ENCODE measurements around the gene BET1L.
"Not testable (repeated sequence)": the region's sequence is repeated elsewhere in the genome, so short reads cannot be mapped to it uniquely, and the experiment has no call there.

Gene BET1L

DNA sequence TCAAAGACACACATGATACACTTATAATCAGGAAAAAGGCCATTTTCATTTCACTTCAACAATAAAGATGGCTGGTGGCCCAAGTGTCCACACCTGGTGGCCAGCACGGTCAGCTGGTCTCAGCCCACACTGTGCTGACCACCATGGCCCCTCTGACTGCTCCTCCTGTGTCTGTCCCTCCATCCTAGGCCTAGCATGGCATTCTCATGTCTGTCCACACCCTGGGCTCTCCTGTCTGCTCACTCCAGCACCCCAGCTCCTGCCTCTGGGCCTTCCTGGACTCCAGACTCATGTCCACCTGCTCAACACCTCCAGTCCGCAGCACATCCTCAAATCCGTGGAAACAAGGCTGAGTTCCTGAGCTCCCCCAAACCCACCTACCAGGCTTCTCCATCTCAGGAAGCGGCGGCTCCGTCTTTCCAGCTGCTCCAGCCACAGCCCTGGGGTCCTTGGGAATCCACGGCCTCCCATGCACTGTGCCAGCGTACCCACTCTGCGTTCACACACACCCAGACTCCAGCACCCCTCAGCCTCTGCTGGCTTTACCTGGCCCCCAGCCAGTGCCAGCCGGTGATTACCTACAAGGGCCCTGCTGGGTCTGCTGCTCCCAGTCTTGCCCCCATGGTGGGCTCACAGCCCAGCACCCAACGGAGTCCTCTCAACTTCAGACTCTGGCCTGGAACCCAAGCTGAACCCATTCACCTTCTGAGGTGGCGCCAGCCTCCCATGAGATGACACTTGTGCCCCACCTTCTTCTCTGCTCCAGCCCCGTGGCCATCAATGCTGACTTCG, 15.0 kb upstream of the BET1L start:
- TF ChIP-seq JUND (IDR thresholded peaks at IDR 0.05; ENCODE audit: low read depth), result no peak
- in situ Hi-C loops (cut with HindIII; ENCODE audit: low pct_unique_long_range_greater_than_20kb, low sequenced_read_pairs), result no loop called here
- DNase-seq (ENCODE audit: low read depth in 1 of 2, low spot score in 1 of 2), result no peak

DNA sequence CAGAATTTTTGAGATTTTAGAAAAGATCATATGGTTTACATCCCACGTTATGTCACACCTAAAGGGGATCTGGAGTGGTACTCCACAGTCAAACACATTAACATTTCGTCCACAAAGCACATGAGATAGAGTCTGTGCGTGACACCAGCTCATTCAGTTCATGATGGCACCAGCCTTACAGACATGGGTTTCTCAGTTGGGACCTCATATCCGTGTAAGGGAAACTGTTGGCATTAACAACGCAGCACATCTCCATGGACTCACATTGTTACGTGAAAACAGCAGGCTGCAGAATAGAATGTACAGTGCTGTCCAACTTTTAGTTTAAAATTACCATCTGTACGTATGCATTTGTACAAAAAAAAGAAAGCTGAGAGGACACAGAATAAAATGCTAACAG, 14.3 kb upstream of the BET1L start:
- in situ Hi-C loops (cut with HindIII; ENCODE audit: low pct_unique_long_range_greater_than_20kb, low sequenced_read_pairs), result no loop called here
- no peak for DNase-seq (ENCODE audit: low read depth in 1 of 2, low spot score in 1 of 2)
- no peak for TF ChIP-seq JUND (IDR thresholded peaks at IDR 0.05; ENCODE audit: low read depth)

DNA sequence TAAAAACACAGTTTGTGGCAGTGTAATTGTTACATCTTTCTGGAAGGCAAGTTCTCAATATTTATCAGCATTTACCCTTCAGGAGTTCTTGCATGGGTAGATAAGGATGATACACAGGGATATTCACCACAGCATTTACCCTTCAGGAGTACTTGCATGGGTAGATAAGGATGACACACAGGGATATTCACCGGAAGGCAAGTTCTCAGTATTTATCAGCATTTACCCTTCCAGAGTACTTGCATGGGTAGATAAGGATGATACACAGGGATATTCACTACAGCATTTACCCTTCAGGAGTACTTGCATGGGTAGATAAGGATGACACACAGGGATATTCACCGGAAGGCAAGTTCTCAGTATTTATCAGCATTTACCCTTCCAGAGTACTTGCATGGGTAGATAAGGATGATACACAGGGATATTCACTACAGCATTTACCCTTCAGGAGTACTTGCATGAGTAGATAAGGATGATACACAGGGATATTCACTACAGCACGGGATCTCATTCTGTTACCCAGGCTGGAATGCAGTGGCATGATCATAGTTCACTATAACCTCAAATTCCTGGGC, 13.5 kb upstream of the BET1L start:
- in situ Hi-C loops (cut with HindIII; ENCODE audit: low pct_unique_long_range_greater_than_20kb, low sequenced_read_pairs); DNase-seq (ENCODE audit: low read depth in 1 of 2, low spot score in 1 of 2): not testable (repeated sequence)

DNA sequence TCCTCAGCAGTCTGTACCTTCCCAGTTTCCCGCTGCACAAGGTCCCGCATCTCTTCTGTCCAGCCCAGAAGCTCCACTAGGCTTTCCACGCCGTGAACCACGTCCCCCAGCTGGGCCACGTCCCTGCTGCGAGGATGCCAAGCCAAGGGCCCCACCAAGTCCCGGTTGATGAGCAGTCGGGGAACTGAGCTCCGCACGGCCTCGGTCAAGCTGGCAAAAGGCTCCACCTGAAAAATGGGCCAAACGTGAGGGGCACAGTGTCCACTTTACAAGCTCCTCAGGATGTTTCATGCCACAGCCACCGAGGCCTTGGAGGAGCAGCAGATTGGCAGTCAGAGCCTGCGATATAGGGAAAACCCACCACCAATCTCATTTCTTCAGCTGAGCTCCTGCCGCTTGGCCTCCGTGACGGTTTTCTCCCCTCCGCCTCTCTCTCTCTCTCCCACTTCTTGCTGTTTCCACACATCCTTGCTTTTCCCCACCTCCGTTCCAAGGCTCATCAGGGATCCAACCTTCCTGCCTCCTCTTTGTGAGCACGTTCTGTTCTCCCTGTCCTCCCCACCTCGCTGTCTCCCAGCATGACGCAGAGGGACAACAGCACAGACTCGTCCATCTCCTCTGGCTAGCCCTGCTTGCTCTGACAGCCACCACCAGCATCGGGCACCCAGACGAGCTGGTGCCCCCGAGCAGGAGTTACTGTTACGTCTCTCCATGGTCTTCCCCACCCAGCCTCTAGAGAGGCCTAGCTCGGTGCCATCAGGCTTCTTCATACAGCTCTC, 11.8 kb upstream of the BET1L start:
- in situ Hi-C loops (cut with HindIII; ENCODE audit: low pct_unique_long_range_greater_than_20kb, low sequenced_read_pairs), result no loop called here
- TF ChIP-seq JUND (IDR thresholded peaks at IDR 0.05; ENCODE audit: low read depth), result no peak
- no peak for DNase-seq (ENCODE audit: low read depth in 1 of 2, low spot score in 1 of 2)

DNA sequence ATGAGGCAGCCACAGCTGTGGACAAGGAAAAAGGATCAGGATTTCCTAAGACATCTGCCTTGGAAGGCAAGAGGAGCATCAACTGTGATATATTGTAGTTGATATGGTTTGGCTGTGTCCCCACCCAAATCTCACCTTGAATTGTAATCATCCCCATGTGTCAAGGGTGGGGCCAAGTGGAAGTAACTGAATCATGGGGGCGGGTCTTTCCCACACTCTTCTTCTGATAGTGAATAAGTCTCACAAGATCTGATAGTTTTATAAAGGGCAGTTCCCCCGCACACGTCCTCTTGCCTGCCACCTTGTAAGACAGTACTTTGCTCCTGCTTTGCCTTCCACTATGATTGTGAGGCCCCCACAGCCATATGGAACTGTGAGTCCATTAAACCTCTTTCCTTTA, 10.5 kb upstream of the BET1L start:
- TF ChIP-seq JUND (IDR thresholded peaks at IDR 0.05; ENCODE audit: low read depth), result no peak
- DNase-seq (ENCODE audit: low read depth in 1 of 2, low spot score in 1 of 2), result no peak
- in situ Hi-C loops (cut with HindIII; ENCODE audit: low pct_unique_long_range_greater_than_20kb, low sequenced_read_pairs), result no loop called here

GRCh38 chr11:216081-216974, 9.1 kb upstream of the BET1L start:
- DNase-seq (ENCODE audit: low read depth in 1 of 2, low spot score in 1 of 2), result no peak
- TF ChIP-seq JUND (IDR thresholded peaks at IDR 0.05; ENCODE audit: low read depth), result no peak
- in situ Hi-C loops (cut with HindIII; ENCODE audit: low pct_unique_long_range_greater_than_20kb, low sequenced_read_pairs), result no loop called here

DNA sequence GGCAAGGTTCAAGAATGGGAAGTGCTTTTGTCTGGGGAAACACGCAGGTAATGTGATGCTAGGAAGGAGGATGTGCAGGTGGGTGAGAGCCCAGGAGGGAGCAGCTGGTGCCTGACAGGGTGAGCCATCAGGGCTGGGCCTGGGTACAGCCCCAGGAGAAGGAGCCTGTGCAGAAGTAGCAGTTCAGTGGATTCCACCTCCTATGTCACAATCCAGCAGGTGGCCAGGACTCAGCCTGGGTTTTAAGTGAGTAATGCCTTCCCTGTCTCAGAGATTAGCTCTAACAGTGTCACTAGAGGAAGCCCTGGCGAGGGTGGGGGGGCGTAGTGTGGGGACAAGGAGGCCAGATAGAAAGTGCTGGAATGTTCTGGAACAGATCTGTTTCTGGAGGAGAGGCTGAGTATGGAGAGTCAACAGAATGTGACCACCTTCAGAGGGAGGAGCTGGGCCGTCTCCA, 8.4 kb upstream of the BET1L start:
- no peak for TF ChIP-seq JUND (IDR thresholded peaks at IDR 0.05; ENCODE audit: low read depth)
- in situ Hi-C loops (cut with HindIII; ENCODE audit: low pct_unique_long_range_greater_than_20kb, low sequenced_read_pairs), result no loop called here
- no peak for DNase-seq (ENCODE audit: low read depth in 1 of 2, low spot score in 1 of 2)

DNA sequence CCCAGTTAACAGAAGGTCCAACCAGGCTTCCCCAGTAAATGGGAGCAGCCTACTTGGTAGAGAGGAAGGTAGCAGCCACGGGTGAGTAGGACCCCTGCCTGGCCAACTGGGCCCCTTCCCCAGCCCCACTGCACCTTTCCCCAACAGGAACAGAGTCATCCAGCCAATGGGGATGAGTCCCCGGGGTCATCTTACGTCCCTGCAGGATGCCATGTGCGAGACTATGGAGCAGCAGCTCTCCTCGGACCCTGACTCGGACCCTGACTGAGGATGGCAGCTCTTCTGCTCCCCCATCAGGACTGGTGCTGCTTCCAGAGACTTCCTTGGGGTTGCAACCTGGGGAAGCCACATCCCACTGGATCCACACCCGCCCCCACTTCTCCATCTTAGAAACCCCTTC, 6.9 kb upstream of the BET1L start:
- no peak for TF ChIP-seq JUND (IDR thresholded peaks at IDR 0.05; ENCODE audit: low read depth)
- DNase-seq (ENCODE audit: low read depth in 1 of 2, low spot score in 1 of 2), result no peak
- in situ Hi-C loops (cut with HindIII; ENCODE audit: low pct_unique_long_range_greater_than_20kb, low sequenced_read_pairs), result no loop called here

DNA sequence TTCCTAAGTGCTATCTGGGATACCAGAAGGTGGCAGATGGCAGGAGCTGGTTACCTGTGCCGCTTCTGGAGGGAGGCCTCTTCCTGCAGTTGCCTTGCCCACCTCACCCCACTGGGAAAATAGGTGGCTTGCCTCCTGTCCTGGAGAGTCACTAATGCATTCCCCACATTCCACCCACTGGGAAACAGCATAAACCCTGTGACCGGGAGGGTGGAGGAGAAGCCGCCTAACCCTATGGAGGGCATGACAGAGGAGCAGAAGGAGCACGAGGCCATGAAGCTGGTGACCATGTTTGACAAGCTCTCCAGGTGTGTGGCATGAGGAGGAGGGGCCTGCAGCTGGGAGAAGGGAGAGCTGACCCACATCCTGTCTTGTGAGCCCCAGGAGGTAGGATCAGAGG, 5.9 kb upstream of the BET1L start:
- DNase-seq (ENCODE audit: low read depth in 1 of 2, low spot score in 1 of 2), result no peak
- TF ChIP-seq JUND (IDR thresholded peaks at IDR 0.05; ENCODE audit: low read depth), result no peak
- in situ Hi-C loops (cut with HindIII; ENCODE audit: low pct_unique_long_range_greater_than_20kb, low sequenced_read_pairs), result no loop called here

DNA sequence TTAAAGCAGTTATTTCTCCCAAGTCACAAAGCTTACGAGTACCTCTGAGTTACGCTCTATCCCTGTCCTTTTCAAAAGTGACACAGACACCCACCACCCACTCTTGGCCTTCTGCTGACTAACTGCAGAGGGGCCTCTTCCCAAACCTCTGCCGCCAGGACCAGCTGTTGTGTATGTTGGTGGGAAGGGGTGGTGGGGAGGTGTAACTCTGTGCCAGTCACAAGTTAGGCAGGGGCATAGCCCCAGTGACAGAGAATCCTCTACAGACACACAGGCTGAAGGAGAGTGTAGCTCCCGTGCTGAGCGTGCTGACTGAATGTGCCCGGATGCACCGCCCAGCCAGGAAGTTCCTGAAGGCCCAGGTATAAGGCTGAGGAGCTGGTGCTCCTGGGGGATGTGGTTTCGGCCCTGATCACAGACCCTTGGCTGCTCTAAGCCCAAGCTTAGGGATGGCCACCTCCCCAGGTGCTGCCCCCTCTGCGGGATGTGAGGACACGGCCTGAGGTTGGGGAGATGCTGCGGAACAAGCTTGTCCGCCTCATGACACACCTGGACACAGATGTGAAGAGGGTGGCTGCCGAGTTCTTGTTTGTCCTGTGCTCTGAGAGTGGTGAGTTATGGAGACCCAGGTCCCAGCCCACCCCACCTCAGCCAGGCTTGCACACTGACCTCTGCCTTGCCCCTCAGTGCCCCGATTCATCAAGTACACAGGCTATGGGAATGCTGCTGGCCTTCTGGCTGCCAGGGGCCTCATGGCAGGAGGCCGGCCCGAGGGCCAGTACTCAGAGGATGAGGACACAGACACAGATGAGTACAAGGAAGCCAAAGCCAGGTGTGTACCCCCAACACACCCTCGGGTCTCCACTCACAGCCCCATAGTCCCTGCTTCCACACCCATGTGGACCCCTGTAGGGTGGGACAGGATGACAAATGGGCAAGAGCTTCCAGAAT, 5.2 kb upstream of the BET1L start:
- TF ChIP-seq JUND (IDR thresholded peaks at IDR 0.05; ENCODE audit: low read depth), result no peak
- no peak for DNase-seq (ENCODE audit: low read depth in 1 of 2, low spot score in 1 of 2)
- in situ Hi-C loops (cut with HindIII; ENCODE audit: low pct_unique_long_range_greater_than_20kb, low sequenced_read_pairs), result no loop called here

DNA sequence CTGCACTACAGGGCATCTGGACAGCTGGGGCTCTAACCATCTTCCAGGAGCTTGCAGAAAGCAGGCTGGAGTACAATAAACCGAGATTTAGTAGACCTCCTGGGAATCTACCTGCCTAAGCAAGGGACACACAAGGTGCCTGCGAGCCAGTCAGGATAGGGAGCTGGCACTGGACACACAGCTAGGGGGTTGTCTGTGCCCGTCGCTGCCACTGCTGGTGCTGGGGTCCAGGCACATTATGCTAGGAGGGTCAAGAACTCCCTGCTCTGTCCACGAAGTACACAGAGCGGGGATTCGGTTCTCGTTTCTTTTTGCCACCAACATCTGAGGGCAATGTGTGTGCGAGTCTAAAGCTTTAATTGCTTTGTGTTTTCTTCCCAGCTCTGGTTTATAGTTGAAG, 4.5 kb upstream of the BET1L start:
- in situ Hi-C loops (cut with HindIII; ENCODE audit: low pct_unique_long_range_greater_than_20kb, low sequenced_read_pairs), result no loop called here
- no peak for DNase-seq (ENCODE audit: low read depth in 1 of 2, low spot score in 1 of 2)
- no peak for TF ChIP-seq JUND (IDR thresholded peaks at IDR 0.05; ENCODE audit: low read depth)
